Lower leg skin (tissue), 4 donors: ENCODE results near the gene KCNN4. TPM values are rescaled to one million over a fixed set of nuclear protein-coding genes. Genes with fewer than 3 reads are reported as not detected.

Source experiments
- DNase-seq, 2 donors: peaks; one replicate each; pipeline ENCODE4 v3.0.0-alpha.2; 2019; ENCODE audit warnings: low spot score in 2 of 2
- H3K4me3 ChIP-seq: fragments of 200-600 bp; sonication (generic); 2 replicates; pipeline ENCODE4 v1.5.1; 2017; ENCODE audit warnings: mild to moderate bottlenecking, low read depth; ENCODE audit not compliant: poor library complexity, severe bottlenecking
- CTCF ChIP-seq, 3 donors: fragments of 450-650 bp; IDR thresholded peaks; one replicate each; pipeline ENCODE4 v1.5.1; 2016; ENCODE audit warnings: antibody characterized with exemption in 3 of 3, mild to moderate bottlenecking in 3 of 3, moderate library complexity in 2 of 3
- POLR2A ChIP-seq, 2 donors: fragments of 450-650 bp; IDR thresholded peaks; one replicate each; pipeline ENCODE4 v1.6.1; 2016 to 2017; ENCODE audit warnings: antibody characterized with exemption in 2 of 2, mild to moderate bottlenecking in 1 of 2, moderate library complexity in 1 of 2
- WGBS, 2 donors: methylation state at CpG; one replicate each; pipeline ENCODE4 v1.1.5; 2018; 5-methylcytosine and 5-hydroxymethylcytosine counted together
- intact Hi-C: fragments of 100-400 bp; cut with DNase I; formaldehyde crosslinking; loops from one replicate; pipeline ENCODE4 v1.15.0; 2023; ENCODE audit warnings: low total_unique reads
- total RNA-seq, 4 donors: library from RNA; depleted of rRNA; stranded (reverse); fragments of >200 nt; gene quantifications; one replicate each; pipeline ENCODE4 v1.1.0, GENCODE V29; 2016

KCNN4 gene
- total RNA-seq, 4 donors from 2014 or later = 19.9 to 69.5 (median 49.2) TPM

GRCh38 chr19:43760941-43761340, 19.8 kb downstream of the KCNN4 start:
- H3K4me3 ChIP-seq = no peak overlapping the region
- intact Hi-C loops = loop anchor here (10.0 kb wide), 1 partner anchor 306 kb away; no protein-coding TSS in a partner anchor
- no peak for TF ChIP-seq POLR2A (IDR thresholded peaks at IDR 0.05)
- no peak for TF ChIP-seq CTCF (IDR thresholded peaks at IDR 0.05)
- WGBS, 2 donors = 90 to 94% methylated on average over 4 of the region's 4 CpGs
- no peak for DNase-seq

GRCh38 chr19:43759515-43759914, 21.3 kb downstream of the KCNN4 start:
- TF ChIP-seq POLR2A (IDR thresholded peaks at IDR 0.05) (no peak), CTCF (IDR thresholded peaks at IDR 0.05) (no peak)
- H3K4me3 ChIP-seq = no peak overlapping the region
- intact Hi-C loops = loop anchor here (5.0 kb wide), 1 partner anchor 988 kb away; the partner anchor contains the start of gene BCL3
- no peak for DNase-seq
- 28 to 38% methylated on average over 5 of the region's 5 CpGs for WGBS, 2 donors

GRCh38 chr19:43755256-43755801, 25.4 kb downstream of the KCNN4 start:
- peak; percentile 72 to 96 for DNase-seq
- peak overlapping the region; percentile 30 for H3K4me3 ChIP-seq
- TF ChIP-seq CTCF (IDR thresholded peaks at IDR 0.05) (no peak), POLR2A (IDR thresholded peaks at IDR 0.05) (no peak)
- WGBS, 2 donors = 1% methylated on average over 28 of the region's 28 CpGs
- intact Hi-C loops = loop anchor here (5.0 kb wide), 1 partner anchor 992 kb away; the partner anchor contains the start of gene BCL3

GRCh38 chr19:43754503-43755255, 26.1 kb downstream of the KCNN4 start, which contains the start of gene SMG9:
TSS of gene SMG9 (minus strand) at chr19:43754962. CDS start at chr19:43750741, 4,221 bp downstream.
- TF ChIP-seq CTCF (IDR thresholded peaks at IDR 0.05) (peak in 1 of 3 donors; percentile 21), POLR2A (IDR thresholded peaks at IDR 0.05) (peak in 1 of 2 donors; percentile 39)
- intact Hi-C loops = loop anchor here (5.0 kb wide), 1 partner anchor 993 kb away; the partner anchor contains the start of gene BCL3
- 0% methylated on average over 58 to 79 of the region's 79 CpGs for WGBS, 2 donors
- peak within 1 kb of the TSS; percentile 30 for H3K4me3 ChIP-seq
- DNase-seq = peak; percentile 96 to 99

- peak overlapping the region; percentile 30 for H3K4me3 ChIP-seq
- no peak for DNase-seq
- intact Hi-C loops = no loop called here
- 0% methylated on average over 11 of the region's 11 CpGs for WGBS, 2 donors
- TF ChIP-seq CTCF (IDR thresholded peaks at IDR 0.05) = no peak
- no peak for TF ChIP-seq POLR2A (IDR thresholded peaks at IDR 0.05)
These were observed 26.6 kb downstream of the KCNN4 start for GRCh38 chr19:43754253-43754502.
